Stomach (tissue), 9 donors: ENCODE measurements around the gene MAPRE2. TPM values are rescaled to one million over a fixed set of nuclear protein-coding genes. Genes with fewer than 3 reads are reported as not detected.

ENCODE experiments used
- DNase-seq, 2 donors: peaks; one replicate each; pipeline versions ENCODE4 v3.0.0 to v3.0.0-alpha.2; 2013 to 2019
- H3K27ac ChIP-seq, 5 donors: fragments of 200-600 bp in 4 of 5; sonication (generic) in 4 of 5; one replicate each; pipeline ENCODE4 v1.5.1; 2013 to 2019; ENCODE audit warnings: mild to moderate bottlenecking in 1 of 5, moderate library complexity in 1 of 5
- H3K27me3 ChIP-seq, 3 donors: fragments of 200-600 bp; sonication (generic); one replicate each; pipeline ENCODE4 v1.5.1; 2017 to 2019; ENCODE audit warnings: mixed run types in 1 of 3
- H3K36me3 ChIP-seq, 4 donors: fragments of 200-600 bp; sonication (generic); 1 replicate in 3 of 4; 2 replicates in 1 of 4; pipeline ENCODE4 v1.5.1; 2016 to 2019
- H3K4me1 ChIP-seq, 4 donors: fragments of 200-600 bp; sonication (generic); one replicate each; pipeline ENCODE4 v1.5.1; 2016 to 2019
- H3K4me3 ChIP-seq, 4 donors: fragments of 200-600 bp; sonication (generic) in 3 of 4; one replicate each; pipeline ENCODE4 v1.5.1; 2016 to 2019; ENCODE audit warnings: mild to moderate bottlenecking in 1 of 4
- H3K9me3 ChIP-seq, 4 donors: fragments of 200-600 bp; sonication (generic); one replicate each; pipeline ENCODE4 v1.5.1; 2016 to 2019
- EP300 ChIP-seq: sonication (generic); formaldehyde crosslinking; IDR thresholded peaks from one replicate; pipeline ENCODE4 v1.6.1; 2017; ENCODE audit warnings: antibody characterized with exemption
- POLR2A ChIP-seq, 4 donors: fragments of 450-650 bp; IDR thresholded peaks; one replicate each; pipeline ENCODE4 v1.6.1; 2016; ENCODE audit warnings: antibody characterized with exemption in 4 of 4, control low read depth in 2 of 4, mild to moderate bottlenecking in 1 of 4, moderate library complexity in 1 of 4
- POLR2AphosphoS5 ChIP-seq, 3 donors: sonication (generic); formaldehyde crosslinking; IDR thresholded peaks; one replicate each; pipeline ENCODE4 v1.6.1; 2016; ENCODE audit warnings: antibody characterized with exemption in 3 of 3
- WGBS, 5 donors: extraction: QIAGEN DNeasy Blood & Tissue Kit in 3 of 5; methylation state at CpG; one replicate each; pipeline versions ENCODE4 v1.1.5 to v1.1.7; 2013 to 2018; 5-methylcytosine and 5-hydroxymethylcytosine counted together
- intact Hi-C: fragments of 100-400 bp; cut with DNase I; formaldehyde crosslinking; loops from one replicate; pipeline ENCODE4 v1.15.1; 2023; ENCODE audit warnings: low total_unique reads
- polyA plus RNA-seq, 3 donors: library from polyadenylated mRNA; stranded (reverse); fragments of 200-250 nt; gene quantifications; one replicate each; pipeline ENCODE4 v1.2.3, GENCODE V29; 2013
- total RNA-seq, 5 donors: library from RNA; depleted of rRNA; stranded (reverse); fragments of >200 nt; gene quantifications; one replicate each; pipeline versions ENCODE4 v1.1.0 to v1.2.3, GENCODE V29; 2014 to 2016
- TF ChIP-seq, protein P1 (sequence below), 7 experiments: fragments of 450-650 bp in 4 of 7; fragments of 200-600 bp in 3 of 7; sonication (generic) in 3 of 7; IDR thresholded peaks; one replicate each; pipeline ENCODE4 v1.5.1; 2016 to 2019; ENCODE audit warnings: antibody characterized with exemption in 7 of 7, control low read depth in 2 of 7, mild to moderate bottlenecking in 1 of 7
- donor health status: healthy with polysubstance abuse.
- donor health status: Bipolar disorder and iron deficiency.
- donor health status: healthy.

Gene MAPRE2
- total and polyA plus RNA-seq, 8 donors, result 7.4 to 258 (median 24.2) TPM

DNA sequence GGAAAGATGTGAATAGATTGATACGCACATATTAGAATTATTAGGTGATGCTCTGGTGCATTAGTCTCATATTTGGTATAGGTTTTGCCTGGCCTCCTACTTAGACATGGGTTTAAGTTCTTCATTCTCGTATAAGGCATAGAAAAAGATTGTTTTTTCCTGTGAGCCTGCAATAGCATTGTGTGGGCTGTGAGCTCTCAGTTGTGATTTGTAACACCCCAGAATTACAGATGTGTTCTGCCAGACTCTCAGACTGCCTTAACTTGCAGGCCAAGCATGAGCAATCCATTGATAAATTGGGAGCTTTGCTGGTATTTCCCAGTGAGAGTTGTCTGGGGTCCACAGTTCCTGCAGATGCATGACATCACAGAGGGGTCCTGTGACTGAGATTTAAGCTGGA is 95.7 kb downstream of the MAPRE2 start:
- Histone ChIP-seq H3K27ac (no peak overlapping the region), H3K9me3 (no peaks in the 10 kb centered on the region), H3K4me1 (no peaks in the 10 kb centered on the region), H3K36me3 (peaks cover 16 to 99% (median 95%) of the 10 kb centered on the region in 4 donors), H3K4me3 (no peak overlapping the region), H3K27me3 (no peaks in the 10 kb centered on the region)
- no peak for DNase-seq
- TF ChIP-seq POLR2A (IDR thresholded peaks at IDR 0.05) (no peak), POLR2AphosphoS5 (IDR thresholded peaks at IDR 0.05) (no peak), EP300 (no peak)
- TF ChIP-seq, protein P1, sequence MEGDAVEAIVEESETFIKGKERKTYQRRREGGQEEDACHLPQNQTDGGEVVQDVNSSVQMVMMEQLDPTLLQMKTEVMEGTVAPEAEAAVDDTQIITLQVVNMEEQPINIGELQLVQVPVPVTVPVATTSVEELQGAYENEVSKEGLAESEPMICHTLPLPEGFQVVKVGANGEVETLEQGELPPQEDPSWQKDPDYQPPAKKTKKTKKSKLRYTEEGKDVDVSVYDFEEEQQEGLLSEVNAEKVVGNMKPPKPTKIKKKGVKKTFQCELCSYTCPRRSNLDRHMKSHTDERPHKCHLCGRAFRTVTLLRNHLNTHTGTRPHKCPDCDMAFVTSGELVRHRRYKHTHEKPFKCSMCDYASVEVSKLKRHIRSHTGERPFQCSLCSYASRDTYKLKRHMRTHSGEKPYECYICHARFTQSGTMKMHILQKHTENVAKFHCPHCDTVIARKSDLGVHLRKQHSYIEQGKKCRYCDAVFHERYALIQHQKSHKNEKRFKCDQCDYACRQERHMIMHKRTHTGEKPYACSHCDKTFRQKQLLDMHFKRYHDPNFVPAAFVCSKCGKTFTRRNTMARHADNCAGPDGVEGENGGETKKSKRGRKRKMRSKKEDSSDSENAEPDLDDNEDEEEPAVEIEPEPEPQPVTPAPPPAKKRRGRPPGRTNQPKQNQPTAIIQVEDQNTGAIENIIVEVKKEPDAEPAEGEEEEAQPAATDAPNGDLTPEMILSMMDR (IDR thresholded peaks at IDR 0.05), result no peak
- WGBS, 5 donors, result 90 to 99% (median 96%) methylated on average over 2 of the region's 2 CpGs
- intact Hi-C loops, result no loop called here

DNA sequence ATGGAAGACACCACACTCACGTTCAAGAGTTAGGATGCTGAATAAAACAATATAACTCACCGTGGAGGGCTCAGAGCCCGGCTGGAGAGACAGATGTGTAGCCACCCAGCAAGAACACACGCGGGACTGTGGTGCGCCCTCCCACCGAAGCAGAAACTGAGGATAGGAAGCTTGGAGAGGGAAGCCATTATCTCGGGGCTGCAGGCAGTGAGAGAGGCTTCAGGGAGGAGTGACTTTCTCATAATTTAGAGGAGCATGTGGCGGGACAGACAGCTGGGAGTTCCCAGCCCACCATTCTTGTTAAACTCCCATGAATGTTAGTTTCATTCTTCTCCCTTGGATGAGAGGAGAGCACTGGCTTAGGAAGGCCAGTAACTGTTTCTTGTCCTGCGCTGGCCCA is 96.4 kb downstream of the MAPRE2 start:
- 87 to 93% (median 91%) methylated on average over 10 of the region's 10 CpGs for WGBS, 5 donors
- intact Hi-C loops, result no loop called here

DNA sequence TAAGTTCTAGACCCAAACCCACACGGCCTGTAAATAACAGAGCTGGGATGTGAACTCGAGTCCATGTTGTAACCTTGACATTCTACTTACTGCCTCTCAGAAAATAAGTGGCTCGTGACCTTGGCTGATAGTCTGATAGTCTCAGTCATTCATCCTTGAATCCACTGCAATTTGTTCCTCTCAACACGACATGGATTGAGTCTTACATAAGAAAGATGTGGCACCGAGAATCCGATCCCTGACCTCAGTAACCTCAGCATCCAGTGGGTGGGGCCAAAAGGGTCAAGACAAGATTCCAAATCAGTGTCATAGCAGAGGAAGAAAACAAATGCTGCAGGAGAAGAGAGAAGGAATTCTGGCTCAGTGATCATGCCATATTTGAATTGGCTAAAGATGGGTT is 97.6 kb downstream of the MAPRE2 start:
- Histone ChIP-seq H3K27me3 (no peaks in the 10 kb centered on the region), H3K27ac (no peak overlapping the region), H3K4me1 (peaks cover 0 to 3% (median 1%) of the 10 kb centered on the region in 4 donors), H3K9me3 (no peaks in the 10 kb centered on the region), H3K4me3 (no peak overlapping the region), H3K36me3 (peaks cover 16 to 87% (median 83%) of the 10 kb centered on the region in 4 donors)
- DNase-seq, result no peak
- intact Hi-C loops, result no loop called here
- 61 to 83% (median 71%) methylated on average over 6 of the region's 6 CpGs for WGBS, 5 donors
- TF ChIP-seq POLR2AphosphoS5 (IDR thresholded peaks at IDR 0.05), result no peak
- TF ChIP-seq POLR2A (IDR thresholded peaks at IDR 0.05), result no peak
- TF ChIP-seq, protein P1 (IDR thresholded peaks at IDR 0.05), result no peak
- TF ChIP-seq EP300, result no peak

More for the DNA sequence above, 96.4 kb downstream of the MAPRE2 start:
- no peaks in the 10 kb centered on the region for H3K27me3 ChIP-seq
- no peak for DNase-seq
- H3K9me3 ChIP-seq, result no peaks in the 10 kb centered on the region
- peaks cover 16 to 98% (median 94%) of the 10 kb centered on the region in 4 donors for H3K36me3 ChIP-seq
- H3K4me3 ChIP-seq, result no peak overlapping the region
- TF ChIP-seq, protein P1 (IDR thresholded peaks at IDR 0.05), result no peak
- TF ChIP-seq POLR2A (IDR thresholded peaks at IDR 0.05), result no peak
- no peak for TF ChIP-seq POLR2AphosphoS5 (IDR thresholded peaks at IDR 0.05)
- no peak for TF ChIP-seq EP300
- no peaks in the 10 kb centered on the region for H3K4me1 ChIP-seq
- no peak overlapping the region for H3K27ac ChIP-seq

DNA sequence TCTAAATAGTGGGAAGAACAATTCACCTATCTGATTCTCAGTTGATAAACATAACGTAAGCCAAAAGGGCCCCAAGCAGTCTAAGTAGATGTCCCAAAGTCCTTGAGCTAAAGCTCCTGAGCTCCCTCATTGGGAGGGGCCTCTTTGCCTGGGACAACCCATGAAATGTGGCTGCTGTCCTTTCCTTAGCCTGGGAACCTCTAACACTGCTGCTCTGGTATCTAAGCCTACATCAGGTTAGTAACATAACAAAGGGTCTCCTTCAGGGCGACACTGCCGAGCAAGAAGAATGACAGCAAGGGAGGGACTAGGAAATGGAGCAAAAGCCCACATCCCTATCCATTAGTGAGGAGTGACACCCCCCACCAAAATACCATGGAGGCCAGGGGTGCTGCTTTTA is 98.3 kb downstream of the MAPRE2 start:
- Histone ChIP-seq H3K4me3 (no peak overlapping the region), H3K27me3 (no peaks in the 10 kb centered on the region), H3K36me3 (peaks cover 16 to 80% (median 75%) of the 10 kb centered on the region in 4 donors), H3K27ac (no peak overlapping the region), H3K4me1 (peaks cover 0 to 8% (median 4%) of the 10 kb centered on the region in 4 donors), H3K9me3 (no peaks in the 10 kb centered on the region)
- DNase-seq, result no peak
- no peak for TF ChIP-seq POLR2AphosphoS5 (IDR thresholded peaks at IDR 0.05)
- no peak for TF ChIP-seq POLR2A (IDR thresholded peaks at IDR 0.05)
- no peak for TF ChIP-seq EP300
- TF ChIP-seq, protein P1 (IDR thresholded peaks at IDR 0.05), result no peak
- intact Hi-C loops, result no loop called here
- WGBS, 5 donors, result 76 to 95% (median 91%) methylated on average over 3 of the region's 3 CpGs
